ENCODE results near the gene CTR9.

Gene CTR9

DNA sequence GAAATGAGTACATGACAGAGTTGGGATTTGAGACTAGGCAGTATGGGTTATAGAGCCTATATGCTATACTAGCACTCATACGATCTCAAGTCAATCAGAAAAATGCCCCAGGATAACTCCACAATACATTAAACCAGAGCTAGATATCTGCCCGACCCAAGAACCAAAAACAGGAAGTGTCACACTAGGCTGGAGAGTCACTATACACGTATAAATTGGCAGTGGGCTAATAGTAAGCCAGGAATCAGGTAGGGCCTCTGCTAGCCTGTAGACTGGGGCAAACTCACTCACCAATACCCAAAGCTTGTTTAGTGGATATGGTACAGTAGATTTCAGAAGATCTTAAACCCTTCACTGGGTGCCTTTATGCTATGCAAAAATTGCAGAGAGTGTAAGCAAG is 73.8 kb downstream of the CTR9 start:
- DNase-seq, result no peak

DNA sequence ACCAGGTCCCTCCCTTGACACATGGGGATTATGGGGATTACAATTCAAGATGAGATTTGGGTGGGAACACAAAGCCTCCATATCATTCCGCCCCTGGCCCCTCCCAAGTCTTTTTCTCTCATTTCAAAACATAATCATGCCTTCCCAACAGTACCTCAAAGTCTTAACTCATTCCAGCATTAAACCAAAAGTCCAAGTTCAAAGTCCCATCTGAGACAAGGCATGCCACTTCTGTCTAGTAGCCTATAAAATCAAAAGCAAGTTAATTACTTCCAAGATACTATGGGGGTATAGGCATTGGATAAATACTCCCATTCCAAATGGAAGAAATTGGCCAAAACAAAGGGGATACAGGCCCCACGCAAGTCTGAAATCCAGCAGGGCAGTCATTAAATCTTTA is 77.4 kb downstream of the CTR9 start:
- no peak for DNase-seq

DNA sequence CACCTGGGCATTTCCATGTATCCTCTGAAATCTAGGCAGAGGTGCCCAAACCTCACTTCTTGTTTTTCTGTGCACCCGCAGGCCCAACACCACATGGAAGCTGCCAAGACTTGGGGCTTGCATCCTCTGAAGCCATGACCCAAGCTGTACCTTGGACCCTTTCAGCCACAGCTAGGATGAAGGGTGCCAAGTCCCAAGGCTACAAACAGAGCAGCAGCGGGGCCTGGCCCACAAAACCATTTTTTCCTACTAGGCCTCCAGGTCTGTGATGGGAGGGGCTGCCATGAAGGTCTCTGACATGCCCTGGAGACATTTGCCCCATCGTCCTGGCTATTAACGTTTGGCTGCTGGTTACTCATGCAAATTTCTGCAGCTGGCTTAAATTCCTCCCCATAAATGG is 78.1 kb downstream of the CTR9 start:
- no peak for DNase-seq
